ENCODE measurements around the gene DESI2. TPM values are rescaled to one million over a fixed set of nuclear protein-coding genes. Genes with fewer than 3 reads are reported as not detected.

The DESI2 gene
- total RNA-seq, 1 donor from 2014 or later, result 49.2 TPM

DNA sequence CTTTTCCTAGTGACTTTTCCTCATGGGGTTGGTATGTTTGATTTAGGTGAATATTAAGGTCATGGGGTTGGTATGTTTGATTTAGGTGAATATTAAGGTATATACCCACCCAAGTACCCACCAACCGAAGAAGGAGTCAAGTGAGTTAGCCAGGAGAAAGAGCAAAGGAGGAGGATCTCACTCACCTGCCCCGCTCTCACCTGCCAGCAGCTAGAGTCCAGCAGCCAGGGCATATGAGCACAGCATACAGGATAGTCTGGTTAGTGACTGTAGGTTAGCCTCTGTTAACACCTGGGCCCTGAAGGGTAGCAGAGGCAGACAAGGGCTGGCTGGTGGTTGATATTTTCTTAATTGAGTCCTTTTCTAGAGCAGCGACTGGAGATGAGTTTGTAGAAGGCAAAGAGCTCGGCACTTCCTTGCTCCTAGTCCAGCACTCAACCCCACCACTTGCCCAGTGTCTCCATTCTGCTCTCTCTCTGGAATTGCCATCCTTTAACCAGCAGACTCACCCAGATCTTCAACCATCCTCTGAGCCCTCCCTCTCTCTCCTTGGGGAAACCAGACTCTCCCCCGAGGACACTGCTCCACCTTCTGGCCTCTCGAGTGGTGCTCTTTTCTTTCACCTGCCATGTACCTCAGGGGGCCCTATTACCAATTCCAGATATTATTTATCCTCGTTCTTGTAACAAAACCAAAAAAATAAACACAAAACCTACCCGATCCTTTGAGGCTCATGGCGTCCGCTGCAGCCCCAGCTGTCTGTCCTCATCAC is 16.3 kb upstream of the DESI2 start:
- Histone ChIP-seq H3K4me1 (ENCODE audit: insufficient read depth, low read length) (no peaks in the 10 kb centered on the region), H2AFZ (ENCODE audit: low read depth, low read length) (no peak overlapping the region), H3K36me3 (ENCODE audit: insufficient read depth, low read length) (no peaks in the 10 kb centered on the region), H3K27ac (ENCODE audit: low read depth, low read length) (no peak overlapping the region), H4K20me1 (ENCODE audit: insufficient read depth, low read length) (no peaks in the 10 kb centered on the region), H3K9ac (ENCODE audit: low read length) (no peak overlapping the region), H3K4me2 (ENCODE audit: low read length) (no peak overlapping the region), H3K4me3 (ENCODE audit: insufficient read depth, low read depth, low read length) (no peak overlapping the region), H3K79me2 (ENCODE audit: insufficient read depth, low read length) (no peaks in the 10 kb centered on the region), H3K9me3 (ENCODE audit: insufficient read depth, low read depth, low read length) (no peaks in the 10 kb centered on the region), H3K27me3 (ENCODE audit: insufficient read depth, low read length) (peaks cover 4% of the 10 kb centered on the region)
- no peak overlapping the region for H3K4me3 Mint-ChIP-seq (ENCODE audit: unreplicated experiment)
- H3K36me3 Mint-ChIP-seq (ENCODE audit: low read depth, unreplicated experiment), result no peaks in the 10 kb centered on the region
- H3K4me1 Mint-ChIP-seq (ENCODE audit: low read depth, unreplicated experiment), result no peaks in the 10 kb centered on the region
- no peaks in the 10 kb centered on the region for H3K27me3 Mint-ChIP-seq (ENCODE audit: low read depth, unreplicated experiment)
- H3K9me3 Mint-ChIP-seq (ENCODE audit: unreplicated experiment), result peaks cover 2% of the 10 kb centered on the region
- H3K27ac Mint-ChIP-seq (ENCODE audit: unreplicated experiment), result no peak overlapping the region
- DNase-seq (ENCODE audit: low read depth) (no peak), FAIRE-seq (no peak)
- no peak for TF ChIP-seq EZH2 (IDR thresholded peaks at IDR 0.05; ENCODE audit: insufficient read depth, low read length)
- TF ChIP-seq, protein P1, sequence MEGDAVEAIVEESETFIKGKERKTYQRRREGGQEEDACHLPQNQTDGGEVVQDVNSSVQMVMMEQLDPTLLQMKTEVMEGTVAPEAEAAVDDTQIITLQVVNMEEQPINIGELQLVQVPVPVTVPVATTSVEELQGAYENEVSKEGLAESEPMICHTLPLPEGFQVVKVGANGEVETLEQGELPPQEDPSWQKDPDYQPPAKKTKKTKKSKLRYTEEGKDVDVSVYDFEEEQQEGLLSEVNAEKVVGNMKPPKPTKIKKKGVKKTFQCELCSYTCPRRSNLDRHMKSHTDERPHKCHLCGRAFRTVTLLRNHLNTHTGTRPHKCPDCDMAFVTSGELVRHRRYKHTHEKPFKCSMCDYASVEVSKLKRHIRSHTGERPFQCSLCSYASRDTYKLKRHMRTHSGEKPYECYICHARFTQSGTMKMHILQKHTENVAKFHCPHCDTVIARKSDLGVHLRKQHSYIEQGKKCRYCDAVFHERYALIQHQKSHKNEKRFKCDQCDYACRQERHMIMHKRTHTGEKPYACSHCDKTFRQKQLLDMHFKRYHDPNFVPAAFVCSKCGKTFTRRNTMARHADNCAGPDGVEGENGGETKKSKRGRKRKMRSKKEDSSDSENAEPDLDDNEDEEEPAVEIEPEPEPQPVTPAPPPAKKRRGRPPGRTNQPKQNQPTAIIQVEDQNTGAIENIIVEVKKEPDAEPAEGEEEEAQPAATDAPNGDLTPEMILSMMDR (IDR thresholded peaks at IDR 0.05; ENCODE audit: insufficient read depth, low read depth, low read length), result no peak

DNA sequence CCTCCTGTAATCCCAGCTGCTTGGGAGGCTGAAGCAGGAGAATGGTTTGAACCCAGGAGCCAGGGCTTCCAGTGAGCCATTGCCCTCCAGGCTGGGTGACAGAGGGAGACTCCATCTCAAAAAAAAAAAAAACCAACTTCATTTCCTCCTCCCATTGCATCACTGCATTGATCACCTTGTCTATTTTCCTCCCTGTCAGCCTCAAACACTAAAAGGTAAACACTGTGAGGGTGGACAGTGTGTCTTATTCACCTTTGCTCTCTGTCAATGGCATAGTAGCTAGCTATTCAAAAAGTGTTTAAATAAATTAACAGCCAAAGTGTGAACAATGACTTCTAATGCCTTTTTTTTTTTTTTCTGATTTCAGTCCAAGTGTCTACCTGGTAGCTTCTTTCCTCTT is 13.4 kb upstream of the DESI2 start:
- no peak overlapping the region for H2AFZ ChIP-seq (ENCODE audit: low read depth, low read length)
- FAIRE-seq (no peak), DNase-seq (ENCODE audit: low read depth) (no peak)
- no peak overlapping the region for H3K4me2 ChIP-seq (ENCODE audit: low read length)
- H4K20me1 ChIP-seq (ENCODE audit: insufficient read depth, low read length), result no peaks in the 10 kb centered on the region
- Mint-ChIP-seq H3K4me3 (ENCODE audit: unreplicated experiment) (no peak overlapping the region), H3K4me1 (ENCODE audit: low read depth, unreplicated experiment) (no peaks in the 10 kb centered on the region), H3K36me3 (ENCODE audit: low read depth, unreplicated experiment) (no peaks in the 10 kb centered on the region), H3K27ac (ENCODE audit: unreplicated experiment) (no peak overlapping the region), H3K27me3 (ENCODE audit: low read depth, unreplicated experiment) (no peaks in the 10 kb centered on the region), H3K9me3 (ENCODE audit: unreplicated experiment) (peaks cover 7% of the 10 kb centered on the region)
- H3K27ac ChIP-seq (ENCODE audit: low read depth, low read length), result no peak overlapping the region
- TF ChIP-seq, protein P1 (IDR thresholded peaks at IDR 0.05; ENCODE audit: insufficient read depth, low read depth, low read length), result no peak
- TF ChIP-seq EZH2 (IDR thresholded peaks at IDR 0.05; ENCODE audit: insufficient read depth, low read length), result no peak
- H3K79me2 ChIP-seq (ENCODE audit: insufficient read depth, low read length), result no peaks in the 10 kb centered on the region
- H3K9ac ChIP-seq (ENCODE audit: low read length), result no peak overlapping the region
- H3K27me3 ChIP-seq (ENCODE audit: insufficient read depth, low read length), result peaks cover 4% of the 10 kb centered on the region
- H3K9me3 ChIP-seq (ENCODE audit: insufficient read depth, low read depth, low read length), result no peaks in the 10 kb centered on the region
- no peaks in the 10 kb centered on the region for H3K4me1 ChIP-seq (ENCODE audit: insufficient read depth, low read length)
- H3K36me3 ChIP-seq (ENCODE audit: insufficient read depth, low read length), result no peaks in the 10 kb centered on the region
- H3K4me3 ChIP-seq (ENCODE audit: insufficient read depth, low read depth, low read length), result no peak overlapping the region

DNA sequence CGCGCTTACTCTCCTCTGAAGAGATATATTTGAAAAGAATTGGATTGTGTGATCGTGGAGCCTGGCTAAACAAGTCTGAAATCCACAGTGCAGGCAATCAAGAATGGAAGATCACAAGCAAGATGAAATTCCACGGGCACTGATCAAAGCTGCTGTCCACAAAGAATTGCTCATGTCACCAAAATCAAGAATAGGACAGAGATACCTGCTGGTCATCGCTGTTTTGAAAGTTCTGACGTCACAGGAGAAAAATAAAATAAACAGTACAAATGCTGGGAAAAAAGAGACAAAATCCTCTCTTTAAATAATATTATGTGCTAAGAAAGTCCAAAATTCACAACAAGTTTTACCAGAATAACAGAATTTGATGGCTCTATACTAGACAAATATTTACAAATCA is 12.0 kb upstream of the DESI2 start:
- no peak overlapping the region for H3K9ac ChIP-seq (ENCODE audit: low read length)
- H3K4me3 Mint-ChIP-seq (ENCODE audit: unreplicated experiment), result no peak overlapping the region
- no peaks in the 10 kb centered on the region for H3K9me3 ChIP-seq (ENCODE audit: insufficient read depth, low read depth, low read length)
- H3K4me2 ChIP-seq (ENCODE audit: low read length), result no peak overlapping the region
- no peak overlapping the region for H3K27ac ChIP-seq (ENCODE audit: low read depth, low read length)
- H4K20me1 ChIP-seq (ENCODE audit: insufficient read depth, low read length), result no peaks in the 10 kb centered on the region
- no peaks in the 10 kb centered on the region for H3K4me1 Mint-ChIP-seq (ENCODE audit: low read depth, unreplicated experiment)
- FAIRE-seq, result no peak
- H3K36me3 ChIP-seq (ENCODE audit: insufficient read depth, low read length), result no peaks in the 10 kb centered on the region
- H2AFZ ChIP-seq (ENCODE audit: low read depth, low read length), result no peak overlapping the region
- TF ChIP-seq EZH2 (IDR thresholded peaks at IDR 0.05; ENCODE audit: insufficient read depth, low read length), result no peak
- TF ChIP-seq, protein P1 (IDR thresholded peaks at IDR 0.05; ENCODE audit: insufficient read depth, low read depth, low read length), result no peak
- H3K27me3 ChIP-seq (ENCODE audit: insufficient read depth, low read length), result peaks cover 4% of the 10 kb centered on the region
- peaks cover 7% of the 10 kb centered on the region for H3K9me3 Mint-ChIP-seq (ENCODE audit: unreplicated experiment)
- no peaks in the 10 kb centered on the region for H3K79me2 ChIP-seq (ENCODE audit: insufficient read depth, low read length)
- H3K4me1 ChIP-seq (ENCODE audit: insufficient read depth, low read length), result no peaks in the 10 kb centered on the region
- H3K27me3 Mint-ChIP-seq (ENCODE audit: low read depth, unreplicated experiment), result no peaks in the 10 kb centered on the region
- no peak overlapping the region for H3K27ac Mint-ChIP-seq (ENCODE audit: unreplicated experiment)
- H3K36me3 Mint-ChIP-seq (ENCODE audit: low read depth, unreplicated experiment), result no peaks in the 10 kb centered on the region
- no peak overlapping the region for H3K4me3 ChIP-seq (ENCODE audit: insufficient read depth, low read depth, low read length)
- no peak for DNase-seq (ENCODE audit: low read depth)
